K562 (cell line): ENCODE measurements around the gene CDH1. TPM values are rescaled to one million over a fixed set of nuclear protein-coding genes. Genes with fewer than 3 reads are reported as not detected.

Experiments used
- C11orf30 ChIP-seq: fragments of 450-650 bp; IDR thresholded peaks from 2 replicates; pipeline ENCODE4 v1.6.1; 2016; ENCODE audit warnings: low read depth, mild to moderate bottlenecking
- ERF ChIP-seq: fragments of 450-650 bp; formaldehyde crosslinking; IDR thresholded peaks from 2 replicates; pipeline ENCODE4 v1.4.0; 2020; ENCODE audit warnings: mild to moderate bottlenecking, mixed read lengths
- ETV1 ChIP-seq: fragments of 450-650 bp; conservative IDR thresholded peaks from 2 replicates; pipeline ENCODE4 v1.6.1; 2016; ENCODE audit warnings: missing genetic modification characterization, control low read depth, low read depth, missing compliant biosample characterization
- HMBOX1 ChIP-seq: sonication (generic); IDR thresholded peaks from 2 replicates; pipeline ENCODE4 v1.6.1; 2016
- MYBL2 ChIP-seq, 2 experiments: fragments of 450-650 bp in 1 of 2; sonication (generic) in 1 of 2; formaldehyde crosslinking in 1 of 2; IDR thresholded peaks; 2 replicates each; pipeline versions ENCODE4 v1.6.1 to v1.8.1; 2017 to 2022; ENCODE audit warnings: borderline replicate concordance in 1 of 2, inconsistent platforms in 1 of 2, low read depth in 1 of 2, mild to moderate bottlenecking in 1 of 2, missing genetic modification reagents in 1 of 2, moderate library complexity in 1 of 2
- NFIC ChIP-seq: fragments of 450-650 bp; IDR thresholded peaks from 2 replicates; pipeline ENCODE4 v1.6.1; 2017; ENCODE audit warnings: mild to moderate bottlenecking, inconsistent platforms
- PCBP1 ChIP-seq: fragments of 200-400 bp; formaldehyde crosslinking; IDR thresholded peaks from 2 replicates; pipeline ENCODE4 v1.6.1; 2018; ENCODE audit warnings: mild to moderate bottlenecking, low read depth, low read length; ENCODE audit not compliant: poor library complexity, severe bottlenecking
- POLR2A ChIP-seq: fragments of 450-650 bp; conservative IDR thresholded peaks from 2 replicates; pipeline ENCODE4 v1.6.1; 2016
- POLR2AphosphoS5 ChIP-seq: IDR thresholded peaks from 2 replicates; pipeline ENCODE4 v1.6.1; 2011; ENCODE audit warnings: mild to moderate bottlenecking, low read depth, low read length, moderate library complexity; ENCODE audit not compliant: control insufficient read depth, insufficient read depth
- RAD21 ChIP-seq, 2 experiments: fragments of 250-450 bp in 1 of 2; fragments of 450-650 bp in 1 of 2; sonication (Bioruptor Pico) in 1 of 2; formaldehyde crosslinking in 1 of 2; IDR thresholded peaks in 1 of 2; conservative IDR thresholded peaks in 1 of 2; 2 replicates each; pipeline versions ENCODE4 v1.4.0 to v1.8.0; 2020 to 2022; ENCODE audit warnings: mild to moderate bottlenecking in 2 of 2, moderate library complexity in 1 of 2
- ZBTB1 ChIP-seq: sonication (generic); formaldehyde crosslinking; IDR thresholded peaks from 2 replicates; pipeline ENCODE4 v1.8.1; 2023; ENCODE audit warnings: missing genetic modification reagents, low read depth, mild to moderate bottlenecking, borderline replicate concordance
- ZNF175 ChIP-seq: fragments of 200-800 bp; sonication (Bioruptor generic); IDR thresholded peaks from 2 replicates; pipeline ENCODE4 v1.6.1; 2016; ENCODE audit warnings: low read depth, mild to moderate bottlenecking, missing genetic modification characterization, missing compliant biosample characterization
- ZNF280A ChIP-seq: fragments of 450-650 bp; IDR thresholded peaks from 2 replicates; pipeline ENCODE4 v1.6.1; 2018; ENCODE audit warnings: mild to moderate bottlenecking, low read depth; ENCODE audit not compliant: partially characterized antibody
- ZNF347 ChIP-seq: fragments of 450-650 bp; formaldehyde crosslinking; IDR thresholded peaks from 2 replicates; pipeline ENCODE4 v1.4.0; 2020; ENCODE audit warnings: low read depth, mild to moderate bottlenecking, moderate library complexity
- polyA plus RNA-seq, 8 experiments: library from polyadenylated mRNA; depleted of rRNA in 4 of 8; stranded (reverse) in 5 of 8; unstranded in 3 of 8; fragments of >200 nt; fragmentation: Nextera tagmentation in 2 of 8; fragmentation: Illumina TruSeq in 1 of 8; extraction: Ambion mirVana in 2 of 8; extraction: Trizol in 1 of 8; gene quantifications; 2 replicates each; pipeline versions ENCODE4 v1.2.1 to v1.2.3, GENCODE V29; 2011 to 2014; ENCODE audit warnings: inconsistent platforms in 1 of 8, missing spikeins in 1 of 8
- total RNA-seq, 7 experiments: library from RNA; depleted of rRNA in 6 of 7; stranded (reverse); fragments of >200 nt in 6 of 7; fragmentation: Illumina TruSeq in 2 of 7; extraction: Trizol in 2 of 7; gene quantifications; 2 replicates each; pipeline versions ENCODE4 v1.2.1 to v1.2.3, GENCODE V29; 2011 to 2021; ENCODE audit warnings: low replicate concordance in 1 of 7
- TF ChIP-seq, protein P1 (sequence below): fragments of 450-650 bp; IDR thresholded peaks from 2 replicates; pipeline ENCODE4 v1.6.1; 2016; ENCODE audit warnings: borderline replicate concordance
- TF ChIP-seq, protein P2 (sequence below): IDR thresholded peaks from 2 replicates; pipeline ENCODE4 v1.6.1; 2011; ENCODE audit warnings: borderline replicate concordance, low read depth, mild to moderate bottlenecking, moderate library complexity, low read length; ENCODE audit not compliant: insufficient read depth, poor library complexity, severe bottlenecking
- TF ChIP-seq, protein P3 (sequence below): fragments of 250-450 bp; sonication (Bioruptor Pico); IDR thresholded peaks from 2 replicates; pipeline ENCODE4 v1.4.0; 2020; ENCODE audit warnings: mild to moderate bottlenecking

Gene CDH1
- total and polyA plus RNA-seq, 9 of the 15 experiments (the other 6 are each of a cell fraction or from before 2014, with no cell fraction given), result 0.01 to 0.69 TPM; not detected in 7

GRCh38 chr16:68843482-68844210 lies 106.6 kb downstream of the CDH1 start, which contains the start of gene TANGO6 (continued):
- peak; percentile 67 for TF ChIP-seq PCBP1
- TF ChIP-seq, protein P1, sequence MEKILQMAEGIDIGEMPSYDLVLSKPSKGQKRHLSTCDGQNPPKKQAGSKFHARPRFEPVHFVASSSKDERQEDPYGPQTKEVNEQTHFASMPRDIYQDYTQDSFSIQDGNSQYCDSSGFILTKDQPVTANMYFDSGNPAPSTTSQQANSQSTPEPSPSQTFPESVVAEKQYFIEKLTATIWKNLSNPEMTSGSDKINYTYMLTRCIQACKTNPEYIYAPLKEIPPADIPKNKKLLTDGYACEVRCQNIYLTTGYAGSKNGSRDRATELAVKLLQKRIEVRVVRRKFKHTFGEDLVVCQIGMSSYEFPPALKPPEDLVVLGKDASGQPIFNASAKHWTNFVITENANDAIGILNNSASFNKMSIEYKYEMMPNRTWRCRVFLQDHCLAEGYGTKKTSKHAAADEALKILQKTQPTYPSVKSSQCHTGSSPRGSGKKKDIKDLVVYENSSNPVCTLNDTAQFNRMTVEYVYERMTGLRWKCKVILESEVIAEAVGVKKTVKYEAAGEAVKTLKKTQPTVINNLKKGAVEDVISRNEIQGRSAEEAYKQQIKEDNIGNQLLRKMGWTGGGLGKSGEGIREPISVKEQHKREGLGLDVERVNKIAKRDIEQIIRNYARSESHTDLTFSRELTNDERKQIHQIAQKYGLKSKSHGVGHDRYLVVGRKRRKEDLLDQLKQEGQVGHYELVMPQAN, result peak; percentile 79
- TF ChIP-seq ZNF280A, result no peak
- TF ChIP-seq ETV1 (tag), result 0 out of 2 replicates have a peak, but pooled peaks have one; percentile 14
- TF ChIP-seq MYBL2 (IDR thresholded peaks at IDR 0.05; ENCODE audit: low read depth), result no peak
- TF ChIP-seq MYBL2 (CRISPR knock-in tag; IDR thresholded peaks at IDR 0.05; ENCODE audit: borderline replicate concordance), result no peak
- TF ChIP-seq NFIC, result peak; percentile 32
- 0 out of 2 replicates have a peak, but pooled peaks have one; percentile 61 for TF ChIP-seq ZBTB1 (CRISPR knock-in tag)
- TF ChIP-seq ZNF347 (CRISPR knock-in tag), result no peak
- TF ChIP-seq, protein P2, sequence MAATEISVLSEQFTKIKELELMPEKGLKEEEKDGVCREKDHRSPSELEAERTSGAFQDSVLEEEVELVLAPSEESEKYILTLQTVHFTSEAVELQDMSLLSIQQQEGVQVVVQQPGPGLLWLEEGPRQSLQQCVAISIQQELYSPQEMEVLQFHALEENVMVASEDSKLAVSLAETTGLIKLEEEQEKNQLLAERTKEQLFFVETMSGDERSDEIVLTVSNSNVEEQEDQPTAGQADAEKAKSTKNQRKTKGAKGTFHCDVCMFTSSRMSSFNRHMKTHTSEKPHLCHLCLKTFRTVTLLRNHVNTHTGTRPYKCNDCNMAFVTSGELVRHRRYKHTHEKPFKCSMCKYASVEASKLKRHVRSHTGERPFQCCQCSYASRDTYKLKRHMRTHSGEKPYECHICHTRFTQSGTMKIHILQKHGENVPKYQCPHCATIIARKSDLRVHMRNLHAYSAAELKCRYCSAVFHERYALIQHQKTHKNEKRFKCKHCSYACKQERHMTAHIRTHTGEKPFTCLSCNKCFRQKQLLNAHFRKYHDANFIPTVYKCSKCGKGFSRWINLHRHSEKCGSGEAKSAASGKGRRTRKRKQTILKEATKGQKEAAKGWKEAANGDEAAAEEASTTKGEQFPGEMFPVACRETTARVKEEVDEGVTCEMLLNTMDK, result peak; percentile 16
- TF ChIP-seq POLR2A, result peak; percentile 92
- peak in 1 of 2 experiments; percentile 46; a peak in 3 of 4 replicates for TF ChIP-seq RAD21 (CRISPR knock-in tag; conservative IDR thresholded peaks at IDR 0.05 in 1 of 2, IDR thresholded peaks at IDR 0.05 in 1 of 2)
- TF ChIP-seq POLR2AphosphoS5, result peak; percentile 81
- TF ChIP-seq HMBOX1, result no peak
- TF ChIP-seq C11orf30, result no peak
- no peak for TF ChIP-seq ERF (CRISPR knock-in tag)
- TF ChIP-seq, protein P3, sequence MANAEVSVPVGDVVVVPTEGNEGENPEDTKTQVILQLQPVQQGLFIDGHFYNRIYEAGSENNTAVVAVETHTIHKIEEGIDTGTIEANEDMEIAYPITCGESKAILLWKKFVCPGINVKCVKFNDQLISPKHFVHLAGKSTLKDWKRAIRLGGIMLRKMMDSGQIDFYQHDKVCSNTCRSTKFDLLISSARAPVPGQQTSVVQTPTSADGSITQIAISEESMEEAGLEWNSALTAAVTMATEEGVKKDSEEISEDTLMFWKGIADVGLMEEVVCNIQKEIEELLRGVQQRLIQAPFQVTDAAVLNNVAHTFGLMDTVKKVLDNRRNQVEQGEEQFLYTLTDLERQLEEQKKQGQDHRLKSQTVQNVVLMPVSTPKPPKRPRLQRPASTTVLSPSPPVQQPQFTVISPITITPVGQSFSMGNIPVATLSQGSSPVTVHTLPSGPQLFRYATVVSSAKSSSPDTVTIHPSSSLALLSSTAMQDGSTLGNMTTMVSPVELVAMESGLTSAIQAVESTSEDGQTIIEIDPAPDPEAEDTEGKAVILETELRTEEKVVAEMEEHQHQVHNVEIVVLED (CRISPR knock-in tag), result peak; percentile 45
- TF ChIP-seq ZNF175, result 0 out of 2 replicates have a peak, but pooled peaks have one; percentile 32
